ENCODE results near the gene GALNT1.

GALNT1 gene

DNA sequence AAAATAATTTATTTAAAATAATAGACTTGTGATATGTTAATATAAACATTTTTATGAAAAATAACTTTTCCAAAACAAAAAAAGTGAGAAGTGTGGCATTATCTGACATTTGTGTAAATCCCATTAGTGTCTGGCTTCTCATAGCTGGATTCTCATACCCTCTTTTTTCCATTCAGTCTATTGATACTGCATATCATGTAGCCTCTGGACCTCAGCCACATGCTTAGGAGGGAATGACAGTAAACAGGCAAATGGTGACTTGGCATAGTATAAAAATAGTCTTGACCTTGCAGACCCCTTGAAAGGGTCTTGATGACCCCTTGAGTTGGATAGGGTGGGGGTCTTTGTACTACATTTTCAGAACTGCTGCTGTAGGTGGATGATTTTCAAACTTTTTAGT, 29.2 kb downstream of the GALNT1 start:
- Histone ChIP-seq H3K4me2 (ENCODE audit: low read depth, low read length) (no peak overlapping the region), H3K9me3 (replicated peaks; ENCODE audit: insufficient read depth, low read length) (no peaks in the 10 kb centered on the region), H3K27me3 (replicated peaks; ENCODE audit: insufficient read depth, low read length) (no peaks in the 10 kb centered on the region), H3K9me2 (replicated peaks; ENCODE audit: insufficient read depth, low read length) (no peaks in the 10 kb centered on the region), H3K9ac (ENCODE audit: low read length) (no peak overlapping the region), H2AFZ (ENCODE audit: low read length) (no peak overlapping the region), H3K36me3 (replicated peaks; ENCODE audit: insufficient read depth, low read length) (no peaks in the 10 kb centered on the region), H4K20me1 (ENCODE audit: insufficient read depth, low read length) (no peaks in the 10 kb centered on the region), H3K79me2 (ENCODE audit: low read length) (no peaks in the 10 kb centered on the region), H3K27ac (ENCODE audit: low read length) (no peak overlapping the region), H3K4me3 (ENCODE audit: low read length) (no peak overlapping the region), H3K4me1 (ENCODE audit: low read length) (no peaks in the 10 kb centered on the region), H3F3A (ENCODE audit: insufficient read depth, low read length) (no peaks in the 10 kb centered on the region)
- TF ChIP-seq EZH2 (optimal IDR thresholded peaks at IDR 0.05; ENCODE audit: low read depth, low read length) (no peak), EZH2phosphoT487 (IDR thresholded peaks at IDR 0.05; ENCODE audit: low read length) (no peak)
- TF ChIP-seq, protein P1, sequence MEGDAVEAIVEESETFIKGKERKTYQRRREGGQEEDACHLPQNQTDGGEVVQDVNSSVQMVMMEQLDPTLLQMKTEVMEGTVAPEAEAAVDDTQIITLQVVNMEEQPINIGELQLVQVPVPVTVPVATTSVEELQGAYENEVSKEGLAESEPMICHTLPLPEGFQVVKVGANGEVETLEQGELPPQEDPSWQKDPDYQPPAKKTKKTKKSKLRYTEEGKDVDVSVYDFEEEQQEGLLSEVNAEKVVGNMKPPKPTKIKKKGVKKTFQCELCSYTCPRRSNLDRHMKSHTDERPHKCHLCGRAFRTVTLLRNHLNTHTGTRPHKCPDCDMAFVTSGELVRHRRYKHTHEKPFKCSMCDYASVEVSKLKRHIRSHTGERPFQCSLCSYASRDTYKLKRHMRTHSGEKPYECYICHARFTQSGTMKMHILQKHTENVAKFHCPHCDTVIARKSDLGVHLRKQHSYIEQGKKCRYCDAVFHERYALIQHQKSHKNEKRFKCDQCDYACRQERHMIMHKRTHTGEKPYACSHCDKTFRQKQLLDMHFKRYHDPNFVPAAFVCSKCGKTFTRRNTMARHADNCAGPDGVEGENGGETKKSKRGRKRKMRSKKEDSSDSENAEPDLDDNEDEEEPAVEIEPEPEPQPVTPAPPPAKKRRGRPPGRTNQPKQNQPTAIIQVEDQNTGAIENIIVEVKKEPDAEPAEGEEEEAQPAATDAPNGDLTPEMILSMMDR (IDR thresholded peaks at IDR 0.05; ENCODE audit: low read length) = no peak
- DNase-seq = no peak

DNA sequence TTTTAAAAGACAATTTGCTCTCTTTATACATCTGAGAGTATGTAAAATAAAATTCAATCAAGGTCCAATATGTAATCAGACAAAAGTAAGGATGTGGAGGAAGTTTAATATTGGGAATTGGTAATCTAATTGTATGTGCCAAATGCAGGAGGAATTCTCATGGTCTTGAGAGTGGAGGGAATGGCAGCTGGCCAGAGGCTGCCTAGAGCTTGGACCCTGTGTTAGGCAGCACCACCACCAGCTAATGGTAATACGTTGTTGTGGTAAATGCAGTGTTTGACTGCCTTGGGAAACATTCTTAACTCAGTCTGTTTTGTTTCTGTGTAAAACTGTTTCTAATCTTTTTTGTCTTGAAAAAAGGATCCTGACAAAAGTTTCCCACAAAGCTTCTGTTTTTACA, 30.0 kb downstream of the GALNT1 start:
- Histone ChIP-seq H3K27me3 (replicated peaks; ENCODE audit: insufficient read depth, low read length) (no peaks in the 10 kb centered on the region), H3K36me3 (replicated peaks; ENCODE audit: insufficient read depth, low read length) (no peaks in the 10 kb centered on the region), H2AFZ (ENCODE audit: low read length) (no peak overlapping the region), H3K4me1 (ENCODE audit: low read length) (no peaks in the 10 kb centered on the region; the same call in 1 of the 2 replicates), H3K79me2 (ENCODE audit: low read length) (no peaks in the 10 kb centered on the region), H3K9me2 (replicated peaks; ENCODE audit: insufficient read depth, low read length) (no peaks in the 10 kb centered on the region), H3F3A (ENCODE audit: insufficient read depth, low read length) (no peaks in the 10 kb centered on the region), H3K4me3 (ENCODE audit: low read length) (no peak overlapping the region), H3K9me3 (replicated peaks; ENCODE audit: insufficient read depth, low read length) (no peaks in the 10 kb centered on the region), H3K4me2 (ENCODE audit: low read depth, low read length) (no peak overlapping the region), H3K27ac (ENCODE audit: low read length) (no peak overlapping the region), H3K9ac (ENCODE audit: low read length) (no peak overlapping the region), H4K20me1 (ENCODE audit: insufficient read depth, low read length) (no peaks in the 10 kb centered on the region)
- no peak for DNase-seq
- TF ChIP-seq EZH2phosphoT487 (IDR thresholded peaks at IDR 0.05; ENCODE audit: low read length) (no peak), EZH2 (optimal IDR thresholded peaks at IDR 0.05; ENCODE audit: low read depth, low read length) (no peak)
- TF ChIP-seq, protein P1 (IDR thresholded peaks at IDR 0.05; ENCODE audit: low read length) = no peak

DNA sequence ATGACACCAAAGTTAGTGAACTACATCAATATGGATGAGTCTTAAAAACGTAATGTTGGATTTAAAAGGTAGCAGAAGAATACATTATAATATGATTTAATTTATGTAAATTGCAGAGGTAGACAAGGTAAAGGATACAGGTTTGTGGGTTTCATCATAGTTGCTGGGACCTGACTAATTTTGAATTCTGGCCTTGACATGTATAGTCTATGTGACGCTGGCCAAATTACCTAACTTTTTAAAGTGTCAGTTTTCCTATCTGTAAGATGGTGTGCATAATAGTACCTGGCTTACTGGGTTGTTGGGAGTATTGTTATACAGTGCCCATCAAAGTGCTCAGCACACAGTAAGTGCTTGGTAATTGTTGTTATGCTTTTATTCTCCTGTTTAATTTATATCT, 34.5 kb downstream of the GALNT1 start:
- peaks cover 6% of the 10 kb centered on the region for H3K4me1 ChIP-seq (ENCODE audit: low read length)
- H4K20me1 ChIP-seq (ENCODE audit: insufficient read depth, low read length) = no peaks in the 10 kb centered on the region
- H2AFZ ChIP-seq (ENCODE audit: low read length) = no peak overlapping the region
- TF ChIP-seq, protein P1 (IDR thresholded peaks at IDR 0.05; ENCODE audit: low read length) = no peak
- TF ChIP-seq EZH2phosphoT487 (IDR thresholded peaks at IDR 0.05; ENCODE audit: low read length) (no peak), EZH2 (optimal IDR thresholded peaks at IDR 0.05; ENCODE audit: low read depth, low read length) (no peak)
- no peaks in the 10 kb centered on the region for H3K36me3 ChIP-seq (replicated peaks; ENCODE audit: insufficient read depth, low read length)
- H3K4me3 ChIP-seq (ENCODE audit: low read length) = no peak overlapping the region
- H3K79me2 ChIP-seq (ENCODE audit: low read length) = no peaks in the 10 kb centered on the region
- H3K27me3 ChIP-seq (replicated peaks; ENCODE audit: insufficient read depth, low read length) = no peaks in the 10 kb centered on the region
- H3K27ac ChIP-seq (ENCODE audit: low read length) = peak overlapping the region; percentile 46; the same call in 1 of the 2 replicates
- H3K4me2 ChIP-seq (ENCODE audit: low read depth, low read length) = peak overlapping the region; percentile 36; the same call in 1 of the 2 replicates
- no peak for DNase-seq
- no peaks in the 10 kb centered on the region for H3K9me3 ChIP-seq (replicated peaks; ENCODE audit: insufficient read depth, low read length)
- H3F3A ChIP-seq (ENCODE audit: insufficient read depth, low read length) = no peaks in the 10 kb centered on the region
- no peak overlapping the region for H3K9ac ChIP-seq (ENCODE audit: low read length)
- no peaks in the 10 kb centered on the region for H3K9me2 ChIP-seq (replicated peaks; ENCODE audit: insufficient read depth, low read length)
